ENCODE measurements around the gene FAM47E.

GRCh38 chr4:76278583-76278982 lies 27.1 kb downstream of the FAM47E start:
- TF ChIP-seq CTCF (optimal IDR thresholded peaks at IDR 0.05 in 1 of 3, IDR thresholded peaks at IDR 0.05 in 1 of 3, conservative IDR thresholded peaks at IDR 0.05 in 1 of 3; ENCODE audit: extremely low read depth in 1 of 3, insufficient read depth in 2 of 3, low read length in 3 of 3): no peak
- TF ChIP-seq EZH2 (IDR thresholded peaks at IDR 0.05; ENCODE audit: low read length): no peak

Measured in keratinocyte (primary cell).